Activated T-cell treated with anti-CD3 and anti-CD28 coated beads for 48 hours (primary cell): ENCODE data around the gene DSC2.
"Not testable (repeated sequence)": the region's sequence is repeated elsewhere in the genome, so short reads cannot be mapped to it uniquely, and the experiment has no call there.

Source experiments
- DNase-seq: peaks from one replicate; pipeline ENCODE4 v3.0.0-alpha.2; 2020; ENCODE audit warnings: low read depth

Gene DSC2

GRCh38 chr18:31102025-31102684, at the start of gene DSC2:
Gene DSC2 (minus strand): TSS chr18:31102421. CDS start chr18:31101971, 450 bp downstream.
- DNase-seq = no peak

DNA sequence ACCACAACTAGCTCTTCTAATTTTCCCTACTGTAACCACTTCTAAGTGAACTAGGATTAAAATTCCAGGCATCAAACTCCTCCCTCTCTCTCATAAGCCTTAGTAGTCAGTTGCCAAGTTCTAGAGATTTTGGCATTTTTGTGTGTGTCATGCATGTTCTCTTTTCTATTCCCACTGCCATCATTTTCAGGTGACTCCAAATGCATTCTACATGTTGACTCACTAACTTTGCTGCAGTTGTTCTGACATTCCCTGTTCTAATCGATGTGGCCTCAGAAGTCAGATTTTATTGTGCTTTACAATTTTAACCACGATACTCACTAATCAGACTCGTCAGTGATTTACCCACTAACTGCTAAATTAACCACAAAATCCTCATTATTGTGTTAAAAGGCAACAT, 47.1 kb upstream of the DSC2 start:
- no peak for DNase-seq

DNA sequence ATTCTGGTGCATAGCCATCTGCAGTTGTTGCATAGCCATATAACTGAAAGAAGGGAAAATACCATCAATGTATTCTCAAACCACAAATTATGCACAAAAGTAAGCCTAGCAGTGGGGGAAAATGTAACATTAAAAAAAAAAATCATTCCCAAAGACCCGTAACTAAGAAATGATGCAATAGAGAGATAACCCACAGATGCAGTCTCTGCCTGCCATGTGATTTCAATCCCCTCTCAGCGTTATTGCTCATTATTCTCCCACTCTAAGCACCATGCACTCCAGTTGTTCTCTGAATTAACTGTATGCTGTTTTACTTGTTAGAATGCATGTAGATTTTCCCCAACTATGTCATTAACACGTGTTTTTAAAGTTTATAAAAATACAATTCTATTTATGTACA, 46.4 kb upstream of the DSC2 start:
- DNase-seq = no peak

- DNase-seq = no peak
Observed at GRCh38 chr18:31146809-31147208, 44.6 kb upstream of the DSC2 start.

DNA sequence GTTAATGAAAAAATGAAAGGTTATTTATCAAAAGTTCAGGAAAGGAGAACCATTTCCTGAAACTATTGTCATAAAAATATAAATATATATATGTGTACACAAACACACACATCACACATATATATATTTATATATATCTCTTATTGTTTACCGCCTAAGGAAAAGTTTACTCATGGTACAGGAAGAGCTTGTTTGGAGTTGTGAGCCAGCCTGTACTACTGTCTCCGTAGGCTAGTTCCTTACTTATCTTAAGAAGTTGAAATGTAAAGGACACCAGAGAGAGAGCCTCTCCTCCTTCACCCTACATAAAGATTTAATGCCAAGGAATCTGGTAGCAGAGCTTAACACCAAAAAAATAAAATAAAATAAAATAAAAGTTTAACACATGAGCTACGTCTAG, 40.8 kb upstream of the DSC2 start:
- DNase-seq = no peak

DNA sequence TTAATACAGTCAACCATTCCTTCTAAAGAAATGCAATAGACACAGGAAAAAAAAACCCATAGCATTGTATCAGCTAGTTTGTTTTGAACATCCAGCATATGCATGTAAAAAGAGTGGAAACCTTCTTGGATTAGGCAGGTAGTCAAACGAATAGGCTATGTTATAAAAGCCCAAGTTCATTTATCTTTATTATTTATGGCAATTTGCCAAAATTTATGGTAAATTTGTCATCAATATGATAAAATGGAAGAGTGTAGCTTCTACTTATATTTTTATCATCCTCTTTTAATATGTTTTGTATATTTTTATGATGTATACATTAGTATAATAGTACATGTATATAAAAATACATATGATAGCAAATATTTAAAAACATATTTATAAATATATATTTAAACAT, 36.5 kb upstream of the DSC2 start:
- no peak for DNase-seq

DNA sequence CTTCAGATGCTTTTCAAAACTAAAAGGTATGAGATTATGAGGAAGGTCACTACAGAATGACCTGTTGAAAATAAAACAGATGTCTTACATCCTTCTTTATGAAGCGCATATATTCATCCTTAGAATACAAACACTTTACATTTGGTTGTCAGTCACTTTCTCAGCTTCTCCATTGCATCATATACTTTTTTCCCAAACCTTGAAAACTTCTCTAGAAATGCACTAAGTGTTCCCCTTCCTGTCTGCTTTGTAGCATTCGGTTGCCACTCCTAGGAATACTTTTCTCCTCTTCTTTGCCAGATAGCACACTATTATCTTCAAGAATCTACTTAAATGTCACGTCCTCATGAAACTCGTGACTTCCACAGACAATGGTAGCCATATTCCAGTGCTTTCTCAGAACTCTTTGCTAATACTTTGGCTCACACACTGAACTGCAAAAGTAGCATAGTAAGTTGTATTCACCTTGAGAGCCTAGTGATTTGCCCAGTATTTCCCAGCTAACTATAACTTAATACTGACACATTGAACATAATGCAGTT, 32.8 kb upstream of the DSC2 start:
- DNase-seq = no peak

DNA sequence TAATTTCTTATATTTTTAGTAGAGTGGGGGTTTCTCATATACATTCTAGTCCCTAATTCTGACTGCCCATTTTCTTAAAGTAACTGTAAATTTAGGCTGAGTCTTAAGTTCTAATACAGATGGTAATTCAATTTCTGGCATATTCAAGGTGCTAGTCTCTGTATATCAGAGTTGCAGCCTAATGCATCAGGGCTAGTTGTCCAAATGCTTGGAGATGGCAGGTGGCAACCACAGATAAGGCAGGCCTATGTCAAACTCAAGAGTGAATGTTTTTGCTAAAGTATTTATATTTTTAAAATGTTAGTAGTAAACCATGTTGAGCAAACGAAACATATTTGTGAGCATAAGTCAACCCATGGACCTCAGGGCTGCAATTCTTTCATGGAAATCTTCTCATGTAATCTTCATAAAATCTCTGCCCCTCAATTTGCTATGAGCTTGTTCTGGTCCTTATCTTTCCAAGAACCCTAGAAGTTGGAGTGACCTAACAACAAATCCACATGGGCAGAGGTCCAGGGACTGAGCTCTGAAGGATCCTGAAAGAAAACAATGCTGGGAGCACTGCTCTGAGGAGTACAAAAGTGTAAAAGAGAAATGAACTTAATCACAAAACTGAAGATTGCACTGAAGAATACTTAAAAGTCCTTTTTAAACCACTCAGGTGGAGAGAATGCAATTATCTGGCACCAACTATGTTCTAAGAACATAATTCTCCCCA, 27.3 kb upstream of the DSC2 start:
- DNase-seq = no peak

DNA sequence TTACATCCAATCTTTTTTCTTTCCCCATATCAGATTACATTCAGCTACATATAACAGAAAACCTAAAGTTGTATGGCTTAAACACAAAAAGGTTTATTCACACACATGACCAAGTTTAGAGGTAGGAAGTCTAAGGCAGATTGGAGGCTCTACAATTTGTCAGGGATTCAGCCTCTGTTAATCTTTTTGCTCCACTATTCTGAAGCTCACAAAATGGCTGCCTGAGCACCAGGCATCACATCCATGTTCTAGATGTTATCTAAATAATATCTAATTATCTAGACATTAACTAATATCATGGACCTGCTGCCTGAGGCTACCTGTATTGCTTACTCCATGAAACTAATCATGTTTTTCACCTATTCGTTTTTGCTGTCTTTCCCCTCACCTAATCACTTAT, 23.7 kb upstream of the DSC2 start:
- DNase-seq = no peak

DNA sequence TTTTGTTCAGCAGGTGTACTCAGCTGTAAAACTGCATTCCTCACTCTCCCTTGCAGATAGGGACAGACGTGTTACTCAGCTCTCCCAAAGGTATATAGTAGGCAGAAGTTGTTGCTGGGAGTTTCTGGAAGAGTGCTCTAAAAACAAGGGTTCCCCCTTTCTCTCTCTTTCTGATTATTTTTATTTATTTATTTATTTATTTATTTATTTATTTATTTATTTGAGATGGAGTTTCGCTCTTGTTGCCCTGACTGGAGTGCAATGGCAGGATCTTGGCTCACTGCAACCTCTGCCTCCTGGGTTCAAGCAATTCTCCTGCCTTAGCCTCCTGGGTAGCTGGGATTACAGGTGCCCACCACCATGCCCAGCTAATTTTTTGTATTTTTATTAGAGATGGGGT, 20.9 kb upstream of the DSC2 start:
- DNase-seq = not testable (repeated sequence)

DNA sequence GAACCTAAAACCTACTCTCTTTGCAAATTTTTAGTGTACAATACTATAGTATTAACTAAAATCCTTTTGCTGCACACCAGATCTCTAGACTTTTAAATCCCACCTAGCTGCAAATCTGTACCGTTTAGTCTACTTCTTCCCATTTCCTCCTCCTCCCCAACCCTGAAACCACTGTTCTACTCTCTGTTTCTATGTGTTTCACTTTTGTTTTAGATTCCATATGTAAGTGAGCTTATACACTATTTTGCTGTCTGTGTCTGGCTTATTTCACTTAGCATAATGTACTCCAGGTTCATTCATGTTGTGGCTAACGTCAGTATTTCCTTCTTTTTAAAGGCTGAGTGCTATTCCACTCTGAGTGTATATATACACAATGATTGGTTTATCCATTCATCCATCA, 18.4 kb upstream of the DSC2 start:
- DNase-seq = no peak

- no peak for DNase-seq
Observed at GRCh38 chr18:31116853-31117595, 14.8 kb upstream of the DSC2 start.

DNA sequence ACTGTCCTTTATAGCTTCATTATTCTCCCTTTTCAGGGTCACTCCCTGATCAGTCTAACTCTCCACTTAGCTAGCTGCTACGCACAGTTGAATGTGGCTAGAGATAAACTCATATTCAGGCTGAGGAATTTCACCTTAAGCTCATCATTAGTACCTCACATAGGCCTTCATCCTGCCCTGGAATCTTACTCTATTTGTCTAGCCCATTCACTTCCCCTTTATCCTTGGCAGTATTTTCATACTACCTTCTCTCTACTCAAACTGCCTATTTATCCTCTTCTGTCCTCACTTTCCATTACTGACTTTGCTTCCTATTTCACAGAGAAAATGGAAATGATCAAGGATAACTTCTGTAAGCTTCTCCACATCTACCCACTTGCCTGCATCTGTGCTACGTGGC, 10.6 kb upstream of the DSC2 start:
- no peak for DNase-seq

GRCh38 chr18:31105733-31106132, 3.5 kb upstream of the DSC2 start:
- no peak for DNase-seq

GRCh38 chr18:31104444-31104843, 2.2 kb upstream of the DSC2 start:
- no peak for DNase-seq

DNA sequence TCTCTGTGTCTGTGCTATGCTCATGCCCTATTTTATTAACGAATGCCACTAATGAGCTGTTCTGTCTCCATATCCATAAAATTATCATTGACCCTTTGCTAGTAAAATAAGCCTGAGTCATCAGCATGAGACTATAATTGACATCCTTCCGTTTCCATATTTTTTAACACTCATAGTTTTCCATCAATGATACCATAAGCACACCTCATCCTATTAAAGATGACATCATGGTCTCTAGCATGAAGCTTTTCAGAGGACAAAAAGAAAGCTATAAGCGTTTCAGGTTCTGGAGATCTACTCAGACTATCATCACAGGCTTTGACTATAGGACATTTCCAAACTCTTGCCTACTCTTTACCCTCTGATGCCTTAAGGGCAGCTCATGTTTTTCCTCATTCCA, 1.2 kb upstream of the DSC2 start:
- DNase-seq = no peak

- DNase-seq = no peak
Observed at GRCh38 chr18:31102941-31103340, 720 bp upstream of the DSC2 start.

- DNase-seq = no peak
Observed at GRCh38 chr18:31101183-31102024, 817 bp downstream of the DSC2 start.

DNA sequence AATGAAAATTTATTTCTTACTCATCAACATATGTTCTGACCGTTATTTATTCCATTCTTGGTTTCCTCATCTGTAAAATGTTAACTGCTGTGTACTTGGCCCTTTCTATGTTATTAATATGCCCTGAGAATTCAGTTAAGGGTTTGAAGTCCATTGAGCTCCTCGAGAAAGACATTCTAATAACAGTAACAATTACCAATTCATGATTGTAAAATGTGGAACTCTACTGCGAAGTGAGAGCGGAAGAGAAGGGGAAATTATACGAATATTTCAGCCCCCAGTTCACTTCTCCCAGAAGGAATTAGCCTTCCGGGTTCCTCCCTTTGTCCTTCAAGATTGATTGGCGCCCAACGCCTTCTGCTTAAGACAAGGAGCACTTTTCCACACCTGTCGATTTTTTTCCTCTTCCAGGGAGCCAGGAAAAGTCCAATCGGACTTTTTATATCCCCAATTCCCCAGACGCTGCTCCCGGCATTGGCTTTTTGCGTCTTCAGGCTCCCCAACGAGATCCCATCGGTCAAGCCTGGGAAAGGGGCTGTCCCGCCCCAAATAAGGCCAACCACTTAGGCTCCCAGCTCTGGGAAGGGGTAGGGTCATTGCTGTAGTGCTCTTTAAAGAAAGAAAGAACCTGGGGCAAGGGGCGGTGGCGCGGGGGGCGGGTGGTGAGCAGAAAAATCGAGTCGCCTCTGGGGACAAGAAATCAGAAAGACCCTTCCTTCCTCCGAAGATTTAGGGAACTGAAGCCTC, 1.6 kb downstream of the DSC2 start:
- DNase-seq = no peak

- DNase-seq = no peak
Observed at GRCh38 chr18:31099450-31100230, 2.6 kb downstream of the DSC2 start.

DNA sequence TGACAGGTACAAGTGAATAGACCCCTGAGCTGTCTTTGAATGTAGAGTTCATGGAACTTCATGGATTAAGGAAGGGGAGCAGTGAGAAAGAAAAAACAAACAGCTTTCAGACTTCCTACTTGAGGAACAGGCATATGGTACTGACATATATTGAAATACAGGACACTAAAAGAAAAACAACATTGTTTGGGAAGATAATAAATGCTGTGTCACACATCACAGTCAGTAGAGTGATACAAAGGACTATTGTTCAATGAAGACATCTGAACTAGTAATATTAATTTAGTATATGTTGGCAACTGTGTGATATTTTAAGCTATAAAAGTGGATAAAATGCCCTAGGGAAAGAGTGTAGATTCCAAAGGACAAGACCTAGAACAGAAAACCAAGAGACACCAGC, 3.3 kb downstream of the DSC2 start:
- no peak for DNase-seq
